Measurements from ENCODE around the gene ETV2. TPM values are rescaled to one million over a fixed set of nuclear protein-coding genes. Genes with fewer than 3 reads are reported as not detected.

Gene ETV2
- total RNA-seq, 6 donors from 2014 or later = 0.83 to 8.0 (median 1.8) TPM; not detected in 2

GRCh38 chr19:35655600-35655999, 14.1 kb downstream of the ETV2 start:
- no peaks in the 10 kb centered on the region for H3K9me3 ChIP-seq
- H3K27ac ChIP-seq = no peak overlapping the region
- H3K36me3 ChIP-seq = peaks cover 31 to 97% (median 74%) of the 10 kb centered on the region in 4 donors
- no peak for TF ChIP-seq POLR2AphosphoS5 (IDR thresholded peaks at IDR 0.05)
- 78 to 96% methylated on average over 4 of the region's 4 CpGs for WGBS, 2 donors
- H3K27me3 ChIP-seq = no peaks in the 10 kb centered on the region
- no peak for ATAC-seq (ENCODE audit: low FRiP score in 2 of 2)
- H3K4me3 ChIP-seq = no peak overlapping the region
- DNase-seq = no peak
- peaks cover 0 to 1% (median under 1%) of the 10 kb centered on the region in 4 donors for H3K4me1 ChIP-seq

- Histone ChIP-seq H3K27me3 (no peaks in the 10 kb centered on the region), H3K9me3 (no peaks in the 10 kb centered on the region), H3K27ac (no peak overlapping the region), H3K36me3 (peaks cover 31 to 100% (median 77%) of the 10 kb centered on the region in 4 donors), H3K4me3 (no peak overlapping the region), H3K4me1 (no peaks in the 10 kb centered on the region)
- DNase-seq (no peak), ATAC-seq (ENCODE audit: low FRiP score in 2 of 2) (no peak)
- WGBS, 2 donors = 85 to 95% methylated on average over 6 of the region's 6 CpGs
- TF ChIP-seq CTCF (IDR thresholded peaks at IDR 0.05) = no peak
- TF ChIP-seq POLR2AphosphoS5 (IDR thresholded peaks at IDR 0.05) = no peak
Observed at GRCh38 chr19:35656700-35657099, 15.2 kb downstream of the ETV2 start.

- no peak for DNase-seq
- TF ChIP-seq POLR2A (IDR thresholded peaks at IDR 0.05) (no peak), CTCF (IDR thresholded peaks at IDR 0.05) (peak in 1 of 6 experiments; percentile 27), EP300 (IDR thresholded peaks at IDR 0.05) (no peak), POLR2AphosphoS5 (IDR thresholded peaks at IDR 0.05) (no peak)
- WGBS, 2 donors = 88 to 92% methylated on average over 14 to 15 of the region's 15 CpGs
- ATAC-seq (ENCODE audit: low FRiP score in 2 of 2) = no peak
- Histone ChIP-seq H3K36me3 (peaks cover 27 to 100% (median 72%) of the 10 kb centered on the region in 4 donors), H3K9me3 (no peaks in the 10 kb centered on the region), H3K4me1 (no peaks in the 10 kb centered on the region), H3K27ac (no peak overlapping the region), H3K4me3 (no peak overlapping the region), H3K27me3 (no peaks in the 10 kb centered on the region)
Observed at GRCh38 chr19:35657904-35658700, 16.6 kb downstream of the ETV2 start.

GRCh38 chr19:35661995-35662340, 20.4 kb downstream of the ETV2 start:
- no peak overlapping the region for H3K27ac ChIP-seq
- no peaks in the 10 kb centered on the region for H3K27me3 ChIP-seq
- H3K4me1 ChIP-seq = no peaks in the 10 kb centered on the region
- H3K9me3 ChIP-seq = no peaks in the 10 kb centered on the region
- no peak for ATAC-seq (ENCODE audit: low FRiP score in 2 of 2)
- no peak for DNase-seq
- peaks cover 12 to 86% (median 40%) of the 10 kb centered on the region in 4 donors for H3K36me3 ChIP-seq
- no peak overlapping the region for H3K4me3 ChIP-seq
- TF ChIP-seq CTCF (IDR thresholded peaks at IDR 0.05) (no peak), POLR2AphosphoS5 (IDR thresholded peaks at IDR 0.05) (no peak), POLR2A (IDR thresholded peaks at IDR 0.05) (no peak), EP300 (IDR thresholded peaks at IDR 0.05) (no peak)
- WGBS, 2 donors = 94 to 99% methylated on average over 6 of the region's 6 CpGs

GRCh38 chr19:35663981-35664380, 22.4 kb downstream of the ETV2 start:
- DNase-seq (no peak), ATAC-seq (ENCODE audit: low FRiP score in 2 of 2) (no peak)
- 94% methylated on average over 3 of the region's 3 CpGs for WGBS, 2 donors
- peaks cover 9 to 66% (median 20%) of the 10 kb centered on the region in 4 donors for H3K36me3 ChIP-seq
- no peaks in the 10 kb centered on the region for H3K27me3 ChIP-seq
- H3K27ac ChIP-seq = no peak overlapping the region
- no peak overlapping the region for H3K4me3 ChIP-seq
- H3K9me3 ChIP-seq = no peaks in the 10 kb centered on the region
- no peaks in the 10 kb centered on the region for H3K4me1 ChIP-seq
- TF ChIP-seq POLR2A (IDR thresholded peaks at IDR 0.05) (no peak), POLR2AphosphoS5 (IDR thresholded peaks at IDR 0.05) (no peak), EP300 (IDR thresholded peaks at IDR 0.05) (no peak), CTCF (IDR thresholded peaks at IDR 0.05) (no peak)

Measured in upper lobe of left lung (tissue), 6 donors.